Peyer's patch (tissue), 4 donors: ENCODE measurements around the gene MRPL41.

ENCODE experiments used
- CTCF ChIP-seq, 6 experiments: fragments of 450-650 bp in 4 of 6; fragments of 200-600 bp in 2 of 6; sonication (generic) in 1 of 6; IDR thresholded peaks; one replicate each; pipeline ENCODE4 v1.5.1; 2017 to 2019; ENCODE audit warnings: antibody characterized with exemption in 6 of 6, mild to moderate bottlenecking in 3 of 6, moderate library complexity in 1 of 6
- POLR2A ChIP-seq, 2 donors: fragments of 450-650 bp; IDR thresholded peaks; one replicate each; pipeline ENCODE4 v1.5.1; 2017; ENCODE audit warnings: antibody characterized with exemption in 2 of 2, mild to moderate bottlenecking in 2 of 2, moderate library complexity in 2 of 2

GRCh38 chr9:137509198-137509597 lies 42.5 kb upstream of the MRPL41 start:
- TF ChIP-seq POLR2A (IDR thresholded peaks at IDR 0.05) (no peak), CTCF (IDR thresholded peaks at IDR 0.05) (no peak)
